Ascending aorta (tissue), 2 donors: ENCODE data around the gene HSPBAP1. TPM values are rescaled to one million over a fixed set of nuclear protein-coding genes. Genes with fewer than 3 reads are reported as not detected.

Source experiments
- DNase-seq, 2 donors: peaks; one replicate each; pipeline ENCODE4 v3.0.0-alpha.2; 2019; ENCODE audit warnings: low spot score in 2 of 2
- H3K27ac ChIP-seq, 2 donors: fragments of 200-600 bp; sonication (generic); one replicate each; pipeline ENCODE4 v1.5.1; 2016 to 2017; ENCODE audit warnings: mild to moderate bottlenecking in 1 of 2
- H3K27me3 ChIP-seq: fragments of 200-600 bp; sonication (generic); one replicate; pipeline ENCODE4 v1.5.1; 2017
- H3K36me3 ChIP-seq, 2 donors: fragments of 200-600 bp; sonication (generic); one replicate each; pipeline ENCODE4 v1.5.1; 2016
- H3K4me1 ChIP-seq, 2 donors: fragments of 200-600 bp; sonication (generic); one replicate each; pipeline ENCODE4 v1.5.1; 2016 to 2017; ENCODE audit warnings: mild to moderate bottlenecking in 1 of 2
- H3K4me3 ChIP-seq, 2 donors: fragments of 200-600 bp; sonication (generic); one replicate each; pipeline ENCODE4 v1.5.1; 2016 to 2017; ENCODE audit warnings: mild to moderate bottlenecking in 1 of 2
- H3K9me3 ChIP-seq, 2 donors: fragments of 200-600 bp; sonication (generic); one replicate each; pipeline ENCODE4 v1.5.1; 2016
- intact Hi-C: fragments of 100-400 bp; cut with DNase I; formaldehyde crosslinking; loops from one replicate; pipeline ENCODE4 v1.15.1; 2023
- total RNA-seq: library from RNA; depleted of rRNA; stranded (reverse); fragments of >200 nt; gene quantifications from one replicate; pipeline ENCODE4 v1.1.0, GENCODE V29; 2016
- TF ChIP-seq, protein P1 (sequence below), 3 experiments: fragments of 200-600 bp in 2 of 3; fragments of 450-650 bp in 1 of 3; sonication (generic) in 2 of 3; IDR thresholded peaks; one replicate each; pipeline ENCODE4 v1.5.1; 2016 to 2019; ENCODE audit warnings: antibody characterized with exemption in 3 of 3, mild to moderate bottlenecking in 1 of 3, moderate library complexity in 1 of 3

Gene HSPBAP1
- total RNA-seq, 1 donor from 2014 or later, result 2.4 TPM

DNA sequence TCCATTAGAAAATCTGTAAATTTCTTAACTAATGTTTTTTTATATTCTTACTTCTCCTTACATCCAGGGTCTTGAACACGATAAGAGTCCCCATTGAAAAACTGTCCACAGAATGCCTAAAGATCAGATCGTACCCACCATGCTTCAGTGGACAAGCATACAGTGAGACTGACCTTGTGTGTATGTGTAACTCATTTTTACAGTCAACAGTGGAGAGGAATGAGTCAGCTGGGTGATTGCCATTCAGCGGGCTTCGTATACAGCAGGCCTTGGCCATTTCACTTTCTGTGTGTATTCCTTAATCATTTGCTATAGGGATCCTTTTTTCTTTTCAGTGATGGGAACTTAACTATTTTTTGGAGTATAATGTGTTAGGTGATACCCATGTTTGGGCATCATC is 102.4 kb downstream of the HSPBAP1 start:
- peaks cover 41 to 65% of the 10 kb centered on the region in 2 donors for H3K36me3 ChIP-seq
- H3K9me3 ChIP-seq, result no peaks in the 10 kb centered on the region
- H3K4me3 ChIP-seq, result no peak overlapping the region
- no peaks in the 10 kb centered on the region for H3K27me3 ChIP-seq
- H3K4me1 ChIP-seq, result no peaks in the 10 kb centered on the region
- TF ChIP-seq, protein P1, sequence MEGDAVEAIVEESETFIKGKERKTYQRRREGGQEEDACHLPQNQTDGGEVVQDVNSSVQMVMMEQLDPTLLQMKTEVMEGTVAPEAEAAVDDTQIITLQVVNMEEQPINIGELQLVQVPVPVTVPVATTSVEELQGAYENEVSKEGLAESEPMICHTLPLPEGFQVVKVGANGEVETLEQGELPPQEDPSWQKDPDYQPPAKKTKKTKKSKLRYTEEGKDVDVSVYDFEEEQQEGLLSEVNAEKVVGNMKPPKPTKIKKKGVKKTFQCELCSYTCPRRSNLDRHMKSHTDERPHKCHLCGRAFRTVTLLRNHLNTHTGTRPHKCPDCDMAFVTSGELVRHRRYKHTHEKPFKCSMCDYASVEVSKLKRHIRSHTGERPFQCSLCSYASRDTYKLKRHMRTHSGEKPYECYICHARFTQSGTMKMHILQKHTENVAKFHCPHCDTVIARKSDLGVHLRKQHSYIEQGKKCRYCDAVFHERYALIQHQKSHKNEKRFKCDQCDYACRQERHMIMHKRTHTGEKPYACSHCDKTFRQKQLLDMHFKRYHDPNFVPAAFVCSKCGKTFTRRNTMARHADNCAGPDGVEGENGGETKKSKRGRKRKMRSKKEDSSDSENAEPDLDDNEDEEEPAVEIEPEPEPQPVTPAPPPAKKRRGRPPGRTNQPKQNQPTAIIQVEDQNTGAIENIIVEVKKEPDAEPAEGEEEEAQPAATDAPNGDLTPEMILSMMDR (IDR thresholded peaks at IDR 0.05), result no peak
- no peak overlapping the region for H3K27ac ChIP-seq
- DNase-seq, result no peak
- intact Hi-C loops, result no loop called here

- peaks cover 32 to 58% of the 10 kb centered on the region in 2 donors for H3K36me3 ChIP-seq
- no peaks in the 10 kb centered on the region for H3K4me1 ChIP-seq
- H3K27me3 ChIP-seq, result no peaks in the 10 kb centered on the region
- H3K9me3 ChIP-seq, result no peaks in the 10 kb centered on the region
- TF ChIP-seq, protein P1 (IDR thresholded peaks at IDR 0.05), result no peak
- DNase-seq, result no peak
- H3K4me3 ChIP-seq, result no peak overlapping the region
- intact Hi-C loops, result no loop called here
- no peak overlapping the region for H3K27ac ChIP-seq
These were observed 103.5 kb downstream of the HSPBAP1 start for GRCh38 chr3:122690096-122690495.

Other genes starting within 250 kb of the HSPBAP1 start
- gene PARP9, start 229.5 kb downstream of the HSPBAP1 start, total RNA-seq, result 8.1 TPM
- gene DTX3L, start 229.5 kb downstream of the HSPBAP1 start, total RNA-seq, result 22.4 TPM
- gene PARP15, start 216.2 kb downstream of the HSPBAP1 start, total RNA-seq, result not detected
- gene PARP14, start 113.0 kb downstream of the HSPBAP1 start, total RNA-seq, result 58.8 TPM
- gene SLC49A4, start 1.2 kb upstream of the HSPBAP1 start, total RNA-seq, result 3.2 TPM
- gene SEMA5B, start 233.9 kb upstream of the HSPBAP1 start, total RNA-seq, result 0.85 TPM